AML-193 (cell line): Measurements from ENCODE around the gene SKIC3.
A peak's percentile ranks its signal among the peaks of the same experiment; 100 is the strongest.

ENCODE experiments used
- DNase-seq, 2 experiments: peaks; one replicate each; lab custom pipeline; 2025; lab: John Stamatoyannopoulos, UW

The SKIC3 gene

DNA sequence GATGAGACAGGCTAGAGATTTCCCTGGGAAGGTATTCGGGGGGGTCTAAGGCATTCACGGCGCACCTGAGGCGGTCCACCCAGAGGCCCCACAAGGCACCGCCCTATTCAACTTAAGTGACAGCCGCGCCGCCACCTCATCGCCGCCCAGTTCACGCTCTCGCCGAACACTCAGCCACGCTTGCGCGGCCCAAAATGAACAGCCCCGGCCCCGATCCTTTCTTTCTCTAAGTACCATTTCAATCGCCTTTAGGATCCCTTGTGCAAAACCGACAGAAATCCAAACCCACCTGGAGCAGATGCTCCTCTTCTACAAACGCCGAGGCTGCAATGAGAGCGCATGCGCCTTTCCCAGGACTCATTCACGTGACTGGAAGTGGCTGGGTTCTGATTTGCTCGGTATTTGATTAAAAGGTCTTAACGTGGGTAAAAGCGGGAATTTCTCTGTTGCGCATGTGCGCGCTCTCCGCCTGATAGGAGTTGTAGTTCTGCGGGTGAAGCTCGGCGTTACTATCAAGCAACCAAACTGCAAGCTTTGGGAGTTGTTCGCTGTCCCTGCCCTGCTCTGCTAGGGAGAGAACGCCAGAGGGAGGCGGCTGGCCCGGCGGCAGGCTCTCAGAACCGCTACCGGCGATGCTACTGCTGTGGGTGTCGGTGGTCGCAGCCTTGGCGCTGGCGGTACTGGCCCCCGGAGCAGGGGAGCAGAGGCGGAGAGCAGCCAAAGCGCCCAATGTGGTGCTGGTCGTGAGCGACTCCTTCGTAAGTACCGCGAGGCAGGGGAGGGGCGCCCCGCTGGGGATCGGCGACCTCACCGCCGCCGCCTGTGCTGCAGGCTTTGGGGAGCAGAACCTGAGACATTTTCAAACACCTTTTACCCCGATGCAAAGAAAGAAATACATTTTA lies at the start of gene SKIC3, which contains the start of gene ARSK:
TSS of gene SKIC3 (minus strand) at position 331 of the 902 bp plus-strand sequence. CDS start 7,827 bp downstream, outside the sequence.
TSS of gene ARSK (plus strand) at position 455 of the 902 bp plus-strand sequence. CDS start at position 633, 178 bp downstream.
- DNase-seq = peak; percentile 94 to 96

DNA sequence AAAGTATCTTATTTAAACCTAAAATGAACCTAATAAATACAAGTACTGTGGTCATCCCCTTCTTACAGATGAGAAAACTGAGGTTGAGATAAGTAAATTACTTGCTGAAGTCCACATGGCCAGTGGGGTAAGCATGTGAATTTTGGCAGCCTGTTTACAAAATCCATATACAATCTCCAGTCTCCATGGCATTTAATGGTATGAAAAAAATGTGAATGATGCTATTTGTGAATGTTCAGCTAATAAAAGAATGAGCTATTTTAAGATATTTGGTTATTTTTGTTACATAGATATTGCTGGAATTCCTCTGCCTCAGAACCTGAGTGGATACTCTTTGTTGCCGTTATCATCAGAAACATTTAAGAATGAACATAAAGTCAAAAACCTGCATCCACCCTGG lies 45.8 kb upstream of the SKIC3 start:
- DNase-seq = no peak

GRCh38 chr5:95599252-95599651 lies 44.5 kb upstream of the SKIC3 start:
- no peak for DNase-seq

DNA sequence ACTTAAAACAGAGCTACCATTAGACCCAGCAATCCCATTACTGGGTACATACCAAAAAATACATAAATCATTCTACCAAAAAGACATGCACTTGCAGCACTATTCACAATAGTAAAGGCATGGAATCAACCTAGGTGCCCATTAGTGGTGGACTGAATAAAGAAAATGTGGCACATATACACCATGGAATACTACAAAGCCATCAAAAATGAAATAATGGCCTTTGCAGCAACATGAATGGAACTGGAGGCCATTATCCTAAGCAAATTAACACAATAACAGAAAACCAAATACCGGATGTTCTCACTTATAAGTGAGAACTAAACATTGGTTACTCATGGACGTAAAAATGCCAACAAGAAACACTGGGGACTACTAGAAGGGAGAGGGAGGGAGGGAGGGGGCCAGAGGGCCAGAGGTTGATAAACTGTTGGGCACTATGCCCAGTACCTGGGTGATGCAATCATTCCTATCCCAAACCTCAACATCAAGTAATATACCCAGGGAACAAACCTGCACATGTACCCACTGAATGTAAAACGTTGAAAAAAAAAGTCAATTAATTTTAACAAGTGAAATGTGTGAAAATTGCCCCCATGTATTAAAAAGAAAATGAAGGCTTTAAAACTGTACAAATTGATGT lies 40.6 kb upstream of the SKIC3 start:
- no peak for DNase-seq

GRCh38 chr5:95591490-95591901 lies 36.7 kb upstream of the SKIC3 start:
- no peak for DNase-seq

DNA sequence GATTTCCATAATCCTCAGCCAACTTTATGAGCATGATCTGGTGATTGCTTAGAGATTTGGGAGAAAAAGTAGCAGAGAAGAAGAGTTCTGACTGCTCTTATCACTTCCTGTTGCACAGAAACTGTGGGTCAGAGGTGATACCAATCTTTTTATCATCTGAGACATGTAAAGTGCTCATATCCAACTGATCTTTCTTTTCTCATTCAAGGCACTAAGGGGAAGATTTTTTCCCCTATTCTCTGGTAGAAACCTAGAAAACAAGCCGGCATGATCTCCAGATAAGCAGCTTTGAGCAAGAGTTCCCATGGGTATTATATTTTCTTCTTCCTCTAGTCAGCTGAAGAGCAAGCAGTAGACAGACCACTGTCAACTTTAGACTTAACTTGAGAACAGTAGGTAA lies 36.1 kb upstream of the SKIC3 start:
- DNase-seq = no peak

- DNase-seq = no peak
Measured at GRCh38 chr5:95583992-95584391, 29.2 kb upstream of the SKIC3 start.

DNA sequence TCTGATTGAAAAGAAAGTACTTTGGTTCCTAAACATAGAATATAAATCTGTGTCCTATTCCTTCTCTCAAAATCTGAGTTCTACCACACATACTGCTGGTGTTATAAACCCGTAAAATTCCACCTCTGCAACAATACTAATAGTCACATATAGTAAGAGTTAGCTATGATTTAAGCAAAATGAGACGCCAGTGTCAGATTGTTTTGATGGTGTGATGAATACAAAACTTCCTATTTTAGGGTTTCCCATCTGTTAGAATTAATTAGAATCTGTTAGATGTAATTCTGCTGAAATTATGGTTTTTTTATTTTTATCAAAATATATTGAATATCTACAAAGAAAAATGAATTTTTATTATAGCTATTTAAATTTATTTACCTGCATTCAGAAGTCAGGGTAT lies 26.8 kb upstream of the SKIC3 start:
- no peak for DNase-seq

DNA sequence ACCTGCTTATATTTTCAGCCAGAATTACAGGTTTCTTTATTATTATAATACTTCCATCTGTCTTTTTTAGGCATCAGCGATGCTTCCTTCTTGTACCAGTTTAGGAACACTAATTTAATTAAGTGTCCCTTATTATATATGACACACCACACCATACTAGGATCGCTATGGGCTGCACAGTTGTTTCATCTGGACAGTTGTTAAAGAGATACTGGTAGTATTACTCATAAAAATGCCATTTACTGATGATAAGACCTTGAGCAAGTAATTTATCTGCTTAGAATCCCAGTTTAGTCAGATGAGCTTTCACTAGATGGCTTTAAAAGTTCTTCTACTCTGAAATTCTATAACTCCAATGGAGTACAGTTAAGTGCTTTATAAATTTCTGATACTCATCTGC lies 17.2 kb upstream of the SKIC3 start:
- DNase-seq = no peak

- no peak for DNase-seq
Measured at GRCh38 chr5:95565280-95565920, 10.6 kb upstream of the SKIC3 start.

- DNase-seq = no peak
Measured at GRCh38 chr5:95564450-95564849, 9.7 kb upstream of the SKIC3 start.

DNA sequence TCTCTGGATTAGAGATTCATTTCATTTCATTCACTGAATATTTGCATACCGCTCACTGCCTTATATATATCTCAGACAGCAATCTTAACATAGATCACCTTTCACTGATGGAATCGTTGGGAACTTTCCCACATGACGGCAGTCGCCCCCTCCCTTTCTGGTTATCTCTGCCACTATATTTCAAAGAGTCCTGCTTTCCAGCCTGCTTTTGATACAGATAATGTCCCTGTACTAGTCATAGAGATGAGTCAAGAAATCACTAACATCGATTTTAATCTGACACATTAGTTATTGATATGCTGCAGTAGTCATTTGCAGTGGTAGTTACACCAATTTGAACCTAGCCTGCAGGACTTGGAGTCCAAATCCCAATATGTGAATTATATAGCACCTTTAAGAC lies 8.6 kb upstream of the SKIC3 start:
- no peak for DNase-seq

DNA sequence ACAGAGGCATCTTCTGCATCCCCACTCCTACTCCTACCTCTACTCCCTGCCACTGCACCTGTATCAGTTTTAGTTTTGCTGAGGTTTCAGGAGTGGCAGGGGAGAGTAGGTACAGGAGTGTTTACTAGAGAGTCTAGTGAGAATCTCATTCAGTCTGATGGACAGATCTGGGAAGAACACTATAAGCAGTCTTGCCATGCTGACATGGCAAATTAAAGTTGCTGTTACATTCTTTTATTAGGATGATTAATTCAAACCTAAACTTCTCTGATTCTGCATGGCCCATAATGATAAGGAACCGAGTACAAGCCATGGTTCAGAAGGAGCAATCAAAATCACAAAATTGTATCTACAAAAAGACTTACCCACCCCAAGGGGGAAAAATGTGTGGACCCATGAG lies 7.5 kb upstream of the SKIC3 start:
- DNase-seq = no peak

GRCh38 chr5:95557841-95558240 lies 3.1 kb upstream of the SKIC3 start:
- DNase-seq = no peak

DNA sequence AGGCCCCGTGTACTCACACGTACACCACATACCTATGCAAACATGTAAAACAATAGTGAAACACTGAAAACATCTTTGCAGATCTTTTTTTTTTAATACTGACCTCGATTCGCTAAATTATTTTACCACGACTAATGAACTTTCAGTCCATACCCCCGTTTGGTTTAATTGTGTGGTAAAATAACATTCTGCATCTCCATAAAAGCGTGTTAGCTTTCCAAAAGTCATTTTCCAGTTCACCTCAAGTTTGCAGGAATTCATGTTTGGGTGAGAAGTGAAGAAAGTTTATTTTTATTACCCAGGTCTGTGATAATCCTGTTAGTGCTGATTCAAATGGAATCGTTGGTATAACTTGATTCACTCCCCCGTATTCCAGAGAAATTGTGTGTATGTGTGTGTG lies 776 bp upstream of the SKIC3 start:
- DNase-seq = no peak

DNA sequence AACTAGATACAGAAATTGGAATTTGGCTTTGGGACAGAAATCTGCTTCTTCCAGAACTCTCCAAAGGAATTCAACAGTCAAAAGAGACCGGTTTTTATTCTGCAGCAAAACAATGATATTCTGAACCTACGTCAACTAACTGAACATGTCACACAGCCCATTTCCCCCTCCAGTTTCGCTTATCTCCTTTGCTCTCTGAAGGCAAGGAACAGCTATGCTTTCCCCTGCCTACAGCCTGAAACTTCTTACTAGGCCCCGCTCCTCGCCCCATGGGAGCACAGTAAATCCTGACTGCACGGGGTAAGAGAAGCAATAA lies 488 bp downstream of the SKIC3 start:
- DNase-seq = peak; percentile 62 to 68

DNA sequence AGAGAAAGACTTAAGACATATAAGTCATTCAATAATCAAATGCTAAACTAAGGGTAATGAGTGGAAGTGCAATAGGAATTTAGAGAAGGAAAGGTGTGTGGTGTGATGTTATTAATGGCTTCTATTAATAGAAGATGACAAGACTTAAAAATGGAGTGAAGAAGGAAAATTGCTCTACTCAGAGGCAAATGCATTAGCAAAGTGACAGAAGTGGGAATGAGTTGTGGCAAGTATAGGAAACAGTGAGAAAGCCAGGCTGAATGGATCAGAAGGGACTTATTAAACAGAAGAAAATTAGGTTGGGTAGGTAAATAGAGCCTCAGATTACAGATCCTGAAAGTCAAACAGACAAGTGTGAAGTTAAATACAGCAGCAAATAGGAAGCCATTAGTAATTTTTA lies 5.7 kb downstream of the SKIC3 start:
- no peak for DNase-seq

- DNase-seq = no peak
Measured at GRCh38 chr5:95543017-95543705, 11.6 kb downstream of the SKIC3 start.

GRCh38 chr5:95537501-95537900 lies 17.3 kb downstream of the SKIC3 start:
- DNase-seq = no peak

GRCh38 chr5:95533761-95534160 lies 21.0 kb downstream of the SKIC3 start:
- no peak for DNase-seq

DNA sequence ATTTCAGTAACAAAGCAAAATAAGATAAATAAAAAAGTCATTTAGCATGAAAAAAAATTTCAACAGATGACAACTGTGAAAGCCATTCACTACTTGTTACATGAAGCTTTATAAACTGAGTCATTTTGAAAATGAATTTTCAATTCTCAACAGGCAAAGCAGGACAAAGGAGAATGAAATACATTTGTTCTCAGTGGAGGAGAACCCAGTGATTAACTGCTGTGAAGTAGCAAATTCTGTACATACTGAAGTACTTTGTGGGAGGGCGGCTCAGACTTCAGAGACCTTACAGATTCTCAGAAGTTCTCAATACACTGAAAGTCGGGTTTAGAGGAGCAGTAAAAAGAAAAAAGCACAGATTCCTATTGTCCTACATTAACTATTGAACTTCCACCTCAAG lies 21.7 kb downstream of the SKIC3 start:
- DNase-seq = no peak

GRCh38 chr5:95532415-95532814 lies 22.4 kb downstream of the SKIC3 start:
- no peak for DNase-seq
